Measurements from ENCODE around the gene SIK3. TPM values are rescaled to one million over a fixed set of nuclear protein-coding genes. Genes with fewer than 3 reads are reported as not detected.

SIK3 gene
- total RNA-seq, 2 donors from 2014 or later, result 37.2 to 43.5 TPM

GRCh38 chr11:116929414-116930090 is 168.7 kb downstream of the SIK3 start:
- H3K4me3 Mint-ChIP-seq, result no peak overlapping the region
- H3K4me1 Mint-ChIP-seq, result peaks cover 39% of the 10 kb centered on the region
- peaks cover 22% of the 10 kb centered on the region for H3K36me3 Mint-ChIP-seq (ENCODE audit: low read depth)
- peaks cover 31% of the 10 kb centered on the region for H3K36me3 ChIP-seq (ENCODE audit: control insufficient read depth, insufficient read depth, low read length)
- WGBS, 2 experiments (ENCODE audit: insufficient coverage in 1 of 2, insufficient read length in 1 of 2), result 90 to 95% methylated on average over 3 to 6 of the region's 6 CpGs
- H3K9me3 Mint-ChIP-seq, result peaks cover 1% of the 10 kb centered on the region
- DNase-seq, result no peak
- H3K4me1 ChIP-seq (ENCODE audit: control insufficient read depth, insufficient read depth, low read length), result peaks cover 4% of the 10 kb centered on the region
- H3K9ac ChIP-seq (ENCODE audit: extremely low read depth, low read length, poor library complexity, severe bottlenecking), result no peak overlapping the region
- no peak overlapping the region for H3K27ac ChIP-seq (ENCODE audit: low read depth, low read length)
- H3K27me3 Mint-ChIP-seq (ENCODE audit: insufficient read depth), result no peaks in the 10 kb centered on the region
- H3K4me3 ChIP-seq (ENCODE audit: low read length), result no peak overlapping the region
- H3K9me3 ChIP-seq (ENCODE audit: control insufficient read depth, low read length), result peaks cover 6% of the 10 kb centered on the region
- H3K27ac Mint-ChIP-seq, result no peak overlapping the region
- no peaks in the 10 kb centered on the region for H3K27me3 ChIP-seq (ENCODE audit: control insufficient read depth, insufficient read depth, low read length, poor library complexity, severe bottlenecking)
- TF ChIP-seq CTCF (conservative IDR thresholded peaks at IDR 0.05), result no peak

- 90 to 94% methylated on average over 2 to 4 of the region's 5 CpGs for WGBS, 2 experiments (ENCODE audit: insufficient coverage in 1 of 2, insufficient read length in 1 of 2)
- H3K4me3 ChIP-seq (ENCODE audit: low read length), result no peak overlapping the region
- H3K36me3 ChIP-seq (ENCODE audit: control insufficient read depth, insufficient read depth, low read length), result peaks cover 27% of the 10 kb centered on the region
- H3K9me3 Mint-ChIP-seq, result peaks cover 1% of the 10 kb centered on the region
- TF ChIP-seq CTCF (conservative IDR thresholded peaks at IDR 0.05), result no peak
- no peaks in the 10 kb centered on the region for H3K27me3 ChIP-seq (ENCODE audit: control insufficient read depth, insufficient read depth, low read length, poor library complexity, severe bottlenecking)
- no peak for DNase-seq
- H3K27me3 Mint-ChIP-seq (ENCODE audit: insufficient read depth), result no peaks in the 10 kb centered on the region
- H3K27ac Mint-ChIP-seq, result peak overlapping the region; percentile 40
- peaks cover 39% of the 10 kb centered on the region for H3K4me1 Mint-ChIP-seq
- H3K27ac ChIP-seq (ENCODE audit: low read depth, low read length), result no peak overlapping the region
- H3K4me3 Mint-ChIP-seq, result no peak overlapping the region
- H3K36me3 Mint-ChIP-seq (ENCODE audit: low read depth), result peaks cover 17% of the 10 kb centered on the region
- H3K4me1 ChIP-seq (ENCODE audit: control insufficient read depth, insufficient read depth, low read length), result peaks cover 4% of the 10 kb centered on the region
- no peaks in the 10 kb centered on the region for H3K9me3 ChIP-seq (ENCODE audit: control insufficient read depth, low read length)
- H3K9ac ChIP-seq (ENCODE audit: extremely low read depth, low read length, poor library complexity, severe bottlenecking), result no peak overlapping the region
These were observed 169.4 kb downstream of the SIK3 start for GRCh38 chr11:116928845-116929244.

- peaks cover 4% of the 10 kb centered on the region for H3K4me1 ChIP-seq (ENCODE audit: control insufficient read depth, insufficient read depth, low read length)
These were observed 170.0 kb downstream of the SIK3 start for GRCh38 chr11:116928102-116928777.

More at GRCh38 chr11:116928102-116928777, 170.0 kb downstream of the SIK3 start:
- H3K4me1 Mint-ChIP-seq, result peaks cover 39% of the 10 kb centered on the region
- Histone ChIP-seq H3K9ac (ENCODE audit: extremely low read depth, low read length, poor library complexity, severe bottlenecking) (no peak overlapping the region), H3K36me3 (ENCODE audit: control insufficient read depth, insufficient read depth, low read length) (peaks cover 26% of the 10 kb centered on the region), H3K4me3 (ENCODE audit: low read length) (no peak overlapping the region), H3K27ac (ENCODE audit: low read depth, low read length) (no peak overlapping the region), H3K27me3 (ENCODE audit: control insufficient read depth, insufficient read depth, low read length, poor library complexity, severe bottlenecking) (no peaks in the 10 kb centered on the region), H3K9me3 (ENCODE audit: control insufficient read depth, low read length) (no peaks in the 10 kb centered on the region)
- 100% methylated on average over 1 of the region's 1 CpG; no CpG with 5 or more reads in 1 of the 2 experiments for WGBS, 2 experiments (ENCODE audit: insufficient coverage in 1 of 2, insufficient read length in 1 of 2)
- no peaks in the 10 kb centered on the region for H3K27me3 Mint-ChIP-seq (ENCODE audit: insufficient read depth)
- H3K4me3 Mint-ChIP-seq, result no peak overlapping the region
- H3K27ac Mint-ChIP-seq, result no peak overlapping the region
- no peaks in the 10 kb centered on the region for H3K9me3 Mint-ChIP-seq
- no peak for DNase-seq
- peaks cover 16% of the 10 kb centered on the region for H3K36me3 Mint-ChIP-seq (ENCODE audit: low read depth)
- no peak for TF ChIP-seq CTCF (conservative IDR thresholded peaks at IDR 0.05)
